WTC11 (cell line): Measurements from ENCODE around the gene UVRAG. TPM values are rescaled to one million over a fixed set of nuclear protein-coding genes. Genes with fewer than 3 reads are reported as not detected.

Experiments
- ATAC-seq: fragments of 200-7000 bp; cut with Tn5 transposase; 2 replicates; pipeline ENCODE4 v1.10.0; 2021; ENCODE audit warnings: mild to moderate bottlenecking, moderate library complexity
- CTCF ChIA-PET: fragments of 300-600 bp; sonication (Branson Sonifier 250); formaldehyde crosslinking; loops from one replicate; lab custom pipeline; 2021; ENCODE audit warnings: antibody characterized with exemption; lab: Charles Lee
- POLR2A ChIA-PET: fragments of 350-600 bp; sonication (Branson Sonifier 250); formaldehyde crosslinking; loops from one replicate; lab custom pipeline; 2021; ENCODE audit warnings: antibody characterized with exemption; lab: Charles Lee
- DNase-seq: peaks from one replicate; pipeline ENCODE4 v3.0.0; 2021; ENCODE audit warnings: low spot score
- H3K27ac Mint-ChIP-seq: 2 replicates; pipeline ENCODE4 v1.8.0; 2021; ENCODE audit warnings: mixed read lengths
- H3K27me3 Mint-ChIP-seq: 2 replicates; pipeline ENCODE4 v1.8.0; 2021; ENCODE audit warnings: low read depth, mild to moderate bottlenecking, moderate library complexity, mixed read lengths
- H3K36me3 Mint-ChIP-seq: 2 replicates; pipeline ENCODE4 v1.8.0; 2021; ENCODE audit warnings: mixed read lengths
- H3K4me1 Mint-ChIP-seq: 2 replicates; pipeline ENCODE4 v1.8.0; 2022; ENCODE audit warnings: mixed read lengths
- H3K4me3 Mint-ChIP-seq: 2 replicates; pipeline ENCODE4 v1.8.0; 2021; ENCODE audit warnings: mild to moderate bottlenecking, moderate library complexity, mixed read lengths
- H3K9me3 Mint-ChIP-seq: 2 replicates; pipeline ENCODE4 v1.8.0; 2021; ENCODE audit warnings: mixed read lengths
- ATF3 ChIP-seq: sonication (generic); formaldehyde crosslinking; conservative IDR thresholded peaks from 2 replicates; pipeline ENCODE4 v1.8.1; 2022; ENCODE audit warnings: mild to moderate bottlenecking, missing genetic modification reagents
- CREB1 ChIP-seq: sonication (generic); formaldehyde crosslinking; IDR thresholded peaks from 2 replicates; pipeline ENCODE4 v1.8.0; 2023; ENCODE audit warnings: mild to moderate bottlenecking, missing genetic modification reagents
- E2F4 ChIP-seq: sonication (generic); formaldehyde crosslinking; IDR thresholded peaks from 2 replicates; pipeline ENCODE4 v1.8.1; 2022; ENCODE audit warnings: low read depth, mild to moderate bottlenecking, moderate library complexity, missing genetic modification reagents, borderline replicate concordance
- ETV6 ChIP-seq: sonication (generic); formaldehyde crosslinking; IDR thresholded peaks from 2 replicates; pipeline ENCODE4 v1.8.1; 2022; ENCODE audit warnings: mild to moderate bottlenecking, missing genetic modification reagents
- FOXP1 ChIP-seq: sonication (generic); formaldehyde crosslinking; IDR thresholded peaks from 2 replicates; pipeline ENCODE4 v1.8.0; 2022; ENCODE audit warnings: missing genetic modification reagents, mild to moderate bottlenecking, moderate library complexity, borderline replicate concordance
- GABPB1 ChIP-seq: sonication (generic); formaldehyde crosslinking; IDR thresholded peaks from 2 replicates; pipeline ENCODE4 v1.8.1; 2023; ENCODE audit warnings: mild to moderate bottlenecking, missing genetic modification reagents
- IRF2 ChIP-seq: sonication (generic); formaldehyde crosslinking; IDR thresholded peaks from 2 replicates; pipeline ENCODE4 v1.8.0; 2022; ENCODE audit warnings: low read depth, missing genetic modification reagents, borderline replicate concordance
- JUN ChIP-seq: sonication (generic); formaldehyde crosslinking; IDR thresholded peaks from 2 replicates; pipeline ENCODE4 v1.8.0; 2023; ENCODE audit warnings: mild to moderate bottlenecking, missing genetic modification reagents
- KAT7 ChIP-seq: sonication (generic); formaldehyde crosslinking; IDR thresholded peaks from 2 replicates; pipeline ENCODE4 v1.8.1; 2023; ENCODE audit warnings: missing genetic modification reagents, mild to moderate bottlenecking, borderline replicate concordance
- NR2C2 ChIP-seq: sonication (generic); formaldehyde crosslinking; IDR thresholded peaks from 2 replicates; pipeline ENCODE4 v1.8.0; 2022; ENCODE audit warnings: mild to moderate bottlenecking, missing genetic modification reagents
- NR3C1 ChIP-seq: sonication (generic); formaldehyde crosslinking; conservative IDR thresholded peaks from 2 replicates; pipeline ENCODE4 v1.8.1; 2023; ENCODE audit warnings: low read depth, mild to moderate bottlenecking, missing genetic modification reagents
- PRRX2 ChIP-seq: fragments of 250-450 bp; sonication (Bioruptor Pico); IDR thresholded peaks from 2 replicates; pipeline ENCODE4 v1.8.0; 2021; ENCODE audit warnings: mild to moderate bottlenecking
- RORB ChIP-seq: fragments of 250-450 bp; sonication (Bioruptor Pico); IDR thresholded peaks from 2 replicates; pipeline ENCODE4 v1.9.0; 2021; ENCODE audit warnings: mild to moderate bottlenecking
- SP1 ChIP-seq: sonication (generic); formaldehyde crosslinking; conservative IDR thresholded peaks from 2 replicates; pipeline ENCODE4 v1.8.1; 2022; ENCODE audit warnings: missing genetic modification reagents
- STAT6 ChIP-seq: sonication (generic); formaldehyde crosslinking; conservative IDR thresholded peaks from 2 replicates; pipeline ENCODE4 v1.8.1; 2023; ENCODE audit warnings: mild to moderate bottlenecking, low read depth, missing genetic modification reagents, moderate library complexity
- USF1 ChIP-seq: sonication (generic); formaldehyde crosslinking; IDR thresholded peaks from 2 replicates; pipeline ENCODE4 v1.8.0; 2022; ENCODE audit warnings: mild to moderate bottlenecking, missing genetic modification reagents
- USF2 ChIP-seq: sonication (generic); formaldehyde crosslinking; IDR thresholded peaks from 2 replicates; pipeline ENCODE4 v1.8.1; 2023; ENCODE audit warnings: mild to moderate bottlenecking, missing genetic modification reagents, moderate library complexity
- ZNF121 ChIP-seq: sonication (generic); formaldehyde crosslinking; IDR thresholded peaks from 2 replicates; pipeline ENCODE4 v1.8.0; 2023; ENCODE audit warnings: missing genetic modification reagents
- ZNF138 ChIP-seq: sonication (generic); formaldehyde crosslinking; conservative IDR thresholded peaks from 2 replicates; pipeline ENCODE4 v1.8.1; 2022; ENCODE audit warnings: mild to moderate bottlenecking, moderate library complexity, missing genetic modification reagents
- ZNF219 ChIP-seq: sonication (generic); formaldehyde crosslinking; IDR thresholded peaks from 2 replicates; pipeline ENCODE4 v1.8.0; 2023; ENCODE audit warnings: missing genetic modification reagents, mild to moderate bottlenecking, borderline replicate concordance
- ZNF263 ChIP-seq: sonication (generic); formaldehyde crosslinking; IDR thresholded peaks from 2 replicates; pipeline ENCODE4 v1.8.1; 2022; ENCODE audit warnings: low read depth, mild to moderate bottlenecking, moderate library complexity, missing genetic modification reagents
- total RNA-seq: library from RNA; stranded (reverse); gene quantifications from 3 replicates; pipeline ENCODE4 v1.2.3, GENCODE V29; 2021
- TF ChIP-seq, protein P1 (sequence below): sonication (generic); formaldehyde crosslinking; IDR thresholded peaks from 2 replicates; pipeline ENCODE4 v1.8.1; 2022; ENCODE audit warnings: low read depth, missing genetic modification reagents, borderline replicate concordance
- TF ChIP-seq, protein P2 (sequence below): fragments of 250-450 bp; sonication (Bioruptor Pico); conservative IDR thresholded peaks from 2 replicates; pipeline ENCODE4 v1.9.0; 2021; ENCODE audit warnings: mild to moderate bottlenecking
- TF ChIP-seq, protein P3 (sequence below): sonication (generic); formaldehyde crosslinking; IDR thresholded peaks from 2 replicates; pipeline ENCODE4 v1.8.0; 2023; ENCODE audit warnings: missing genetic modification reagents
- TF ChIP-seq, protein P4 (sequence below): fragments of 200-600 bp; IDR thresholded peaks from 2 replicates; pipeline ENCODE4 v1.8.0; 2022; ENCODE audit warnings: antibody characterized with exemption

UVRAG gene
- total RNA-seq, 1 experiment from 2014 or later, result 14.5 TPM

GRCh38 chr11:76087749-76088148 lies 272.7 kb downstream of the UVRAG start:
- H3K27ac Mint-ChIP-seq, result peak overlapping the region; percentile 34
- ChIA-PET POLR2A (interaction anchor here (1.0 kb wide), 1 partner anchor 13 kb away, joined by 3 read pairs; no protein-coding TSS in a partner anchor), CTCF (interaction anchor here (0.6 to 0.9 kb wide), 2 partner anchors 65 to 1451 kb away, joined by 3 to 4 read pairs; no protein-coding TSS in a partner anchor)
- ATAC-seq (peak; percentile 43; the same call in 1 of the 2 replicates), DNase-seq (no peak)
- no peak overlapping the region for H3K4me3 Mint-ChIP-seq
- H3K9me3 Mint-ChIP-seq, result peaks cover 17% of the 10 kb centered on the region
- TF ChIP-seq SP1 (no peak), GABPB1 (no peak), ATF3 (CRISPR knock-in tag) (no peak), FOXP1 (CRISPR knock-in tag) (no peak), STAT6 (no peak), ETV6 (no peak), USF1 (CRISPR knock-in tag) (0 out of 2 replicates have a peak, but pooled peaks have one; percentile 30), USF2 (CRISPR knock-in tag) (peak; percentile 63), RORB (no peak), ZNF219 (CRISPR knock-in tag) (no peak), IRF2 (CRISPR knock-in tag) (no peak), NR3C1 (no peak), PRRX2 (no peak), ZNF263 (no peak), KAT7 (CRISPR knock-in tag) (no peak)
- TF ChIP-seq, protein P1, sequence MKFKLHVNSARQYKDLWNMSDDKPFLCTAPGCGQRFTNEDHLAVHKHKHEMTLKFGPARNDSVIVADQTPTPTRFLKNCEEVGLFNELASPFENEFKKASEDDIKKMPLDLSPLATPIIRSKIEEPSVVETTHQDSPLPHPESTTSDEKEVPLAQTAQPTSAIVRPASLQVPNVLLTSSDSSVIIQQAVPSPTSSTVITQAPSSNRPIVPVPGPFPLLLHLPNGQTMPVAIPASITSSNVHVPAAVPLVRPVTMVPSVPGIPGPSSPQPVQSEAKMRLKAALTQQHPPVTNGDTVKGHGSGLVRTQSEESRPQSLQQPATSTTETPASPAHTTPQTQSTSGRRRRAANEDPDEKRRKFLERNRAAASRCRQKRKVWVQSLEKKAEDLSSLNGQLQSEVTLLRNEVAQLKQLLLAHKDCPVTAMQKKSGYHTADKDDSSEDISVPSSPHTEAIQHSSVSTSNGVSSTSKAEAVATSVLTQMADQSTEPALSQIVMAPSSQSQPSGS (CRISPR knock-in tag), result no peak
- no peaks in the 10 kb centered on the region for H3K27me3 Mint-ChIP-seq
- H3K36me3 Mint-ChIP-seq, result peaks cover 17% of the 10 kb centered on the region
- peaks cover 35% of the 10 kb centered on the region for H3K4me1 Mint-ChIP-seq

- POLR2A ChIA-PET, result no interaction called here
- Mint-ChIP-seq H3K36me3 (peaks cover 19% of the 10 kb centered on the region), H3K9me3 (peaks cover 20% of the 10 kb centered on the region), H3K27me3 (no peaks in the 10 kb centered on the region), H3K27ac (peak overlapping the region; percentile 13), H3K4me3 (no peak overlapping the region), H3K4me1 (peaks cover 35% of the 10 kb centered on the region)
- no peak for DNase-seq
- CTCF ChIA-PET, result no interaction called here
- ATAC-seq, result no peak
- TF ChIP-seq ZNF138 (CRISPR knock-in tag) (no peak), JUN (CRISPR knock-in tag) (no peak), CREB1 (CRISPR knock-in tag) (no peak), ATF3 (CRISPR knock-in tag) (no peak), ZNF121 (CRISPR knock-in tag) (no peak), NR2C2 (CRISPR knock-in tag) (no peak), E2F4 (CRISPR knock-in tag) (no peak)
- TF ChIP-seq, protein P2, sequence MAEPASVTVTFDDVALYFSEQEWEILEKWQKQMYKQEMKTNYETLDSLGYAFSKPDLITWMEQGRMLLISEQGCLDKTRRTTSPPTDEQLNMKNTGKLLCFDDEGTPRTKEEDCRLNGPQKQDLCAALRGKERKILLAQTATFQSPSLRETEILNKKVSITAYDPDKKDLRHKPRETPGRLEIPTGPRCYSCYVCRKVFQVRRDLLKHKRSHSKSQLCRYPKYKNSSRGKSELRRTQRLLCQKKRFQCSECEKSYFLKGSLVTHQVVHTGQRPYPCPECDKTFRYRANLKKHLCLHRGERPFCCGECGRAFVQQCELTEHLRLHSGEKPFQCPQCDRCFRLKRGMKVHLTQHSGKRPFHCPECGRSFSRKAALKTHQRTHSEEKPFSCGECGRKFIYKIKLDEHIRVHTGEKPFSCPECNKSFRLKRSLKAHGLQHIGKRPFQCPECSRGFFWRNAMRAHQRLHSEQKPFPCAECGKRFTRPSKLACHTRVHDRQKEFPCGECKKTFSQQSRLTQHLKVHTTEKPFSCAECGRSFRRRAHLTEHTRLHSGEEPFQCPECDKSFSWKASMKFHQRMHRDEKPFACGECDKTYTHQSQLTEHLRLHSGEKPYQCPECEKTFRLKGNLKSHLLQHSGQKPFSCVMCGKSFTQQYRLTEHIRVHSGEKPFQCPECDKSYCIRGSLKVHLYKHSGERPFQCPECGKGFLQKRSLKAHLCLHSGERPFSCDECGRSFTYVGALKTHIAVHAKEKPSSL (CRISPR knock-in tag), result no peak
- TF ChIP-seq, protein P3, sequence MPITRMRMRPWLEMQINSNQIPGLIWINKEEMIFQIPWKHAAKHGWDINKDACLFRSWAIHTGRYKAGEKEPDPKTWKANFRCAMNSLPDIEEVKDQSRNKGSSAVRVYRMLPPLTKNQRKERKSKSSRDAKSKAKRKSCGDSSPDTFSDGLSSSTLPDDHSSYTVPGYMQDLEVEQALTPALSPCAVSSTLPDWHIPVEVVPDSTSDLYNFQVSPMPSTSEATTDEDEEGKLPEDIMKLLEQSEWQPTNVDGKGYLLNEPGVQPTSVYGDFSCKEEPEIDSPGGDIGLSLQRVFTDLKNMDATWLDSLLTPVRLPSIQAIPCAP (CRISPR knock-in tag), result no peak
- TF ChIP-seq, protein P4, sequence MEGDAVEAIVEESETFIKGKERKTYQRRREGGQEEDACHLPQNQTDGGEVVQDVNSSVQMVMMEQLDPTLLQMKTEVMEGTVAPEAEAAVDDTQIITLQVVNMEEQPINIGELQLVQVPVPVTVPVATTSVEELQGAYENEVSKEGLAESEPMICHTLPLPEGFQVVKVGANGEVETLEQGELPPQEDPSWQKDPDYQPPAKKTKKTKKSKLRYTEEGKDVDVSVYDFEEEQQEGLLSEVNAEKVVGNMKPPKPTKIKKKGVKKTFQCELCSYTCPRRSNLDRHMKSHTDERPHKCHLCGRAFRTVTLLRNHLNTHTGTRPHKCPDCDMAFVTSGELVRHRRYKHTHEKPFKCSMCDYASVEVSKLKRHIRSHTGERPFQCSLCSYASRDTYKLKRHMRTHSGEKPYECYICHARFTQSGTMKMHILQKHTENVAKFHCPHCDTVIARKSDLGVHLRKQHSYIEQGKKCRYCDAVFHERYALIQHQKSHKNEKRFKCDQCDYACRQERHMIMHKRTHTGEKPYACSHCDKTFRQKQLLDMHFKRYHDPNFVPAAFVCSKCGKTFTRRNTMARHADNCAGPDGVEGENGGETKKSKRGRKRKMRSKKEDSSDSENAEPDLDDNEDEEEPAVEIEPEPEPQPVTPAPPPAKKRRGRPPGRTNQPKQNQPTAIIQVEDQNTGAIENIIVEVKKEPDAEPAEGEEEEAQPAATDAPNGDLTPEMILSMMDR, result no peak
These were observed 273.5 kb downstream of the UVRAG start for GRCh38 chr11:76088511-76088910.
